ENCODE results near the gene LAG3. TPM values are rescaled to one million over a fixed set of nuclear protein-coding genes. Genes with fewer than 3 reads are reported as not detected.

Gene LAG3
- total RNA-seq, 4 donors from 2014 or later, result 0.68 to 1.4 TPM; not detected in 2

DNA sequence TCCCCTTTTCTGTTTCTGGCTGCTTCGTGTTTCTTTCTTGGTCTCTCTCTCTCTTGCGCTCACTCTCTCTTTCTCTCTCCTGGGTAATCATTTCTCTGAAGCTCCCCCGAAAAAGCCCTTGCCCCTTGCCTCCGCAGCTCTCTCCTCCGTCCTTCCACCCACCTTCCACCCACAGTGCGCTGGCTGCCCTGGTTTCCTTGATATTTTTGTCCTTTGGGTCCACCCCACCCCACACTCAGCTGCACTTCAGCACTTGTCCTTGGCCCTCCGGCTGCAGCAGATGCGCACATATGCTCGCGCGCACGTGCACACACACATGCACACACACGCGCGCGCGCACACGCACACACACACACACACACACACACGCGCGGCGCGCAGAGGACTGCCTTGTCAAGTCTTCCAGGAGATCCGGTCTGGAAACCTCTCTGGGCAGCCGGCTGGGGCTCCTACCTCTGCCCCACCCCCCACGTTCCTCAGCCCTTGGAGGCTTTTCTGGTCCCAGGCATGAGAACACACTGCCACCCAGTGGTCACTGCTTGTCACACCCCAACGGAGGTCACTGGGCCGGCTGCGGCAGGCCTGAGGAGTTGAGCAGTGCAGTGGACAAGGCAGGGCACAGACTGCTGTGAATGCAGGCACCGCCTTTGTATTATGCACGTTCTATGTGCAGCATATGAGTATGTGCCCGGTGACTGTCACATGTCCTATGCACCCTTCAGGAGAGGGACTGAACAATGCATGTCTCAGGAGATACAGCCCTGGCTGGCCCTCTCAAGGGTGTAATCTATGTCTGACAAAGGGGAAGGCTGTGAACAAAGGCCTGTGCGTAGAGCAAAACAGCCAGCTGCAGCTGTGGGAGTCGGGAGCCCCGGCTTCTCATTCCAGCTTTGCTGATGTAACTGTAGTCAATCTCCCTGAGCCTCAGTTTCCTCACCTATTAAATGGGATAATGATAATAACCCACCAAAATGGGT lies 6.5 kb downstream of the LAG3 start:
- Histone ChIP-seq H3K9me3 (no peaks in the 10 kb centered on the region), H3K4me1 (peaks cover 4 to 41% (median 15%) of the 10 kb centered on the region in 4 donors), H3K27me3 (no peaks in the 10 kb centered on the region), H3K36me3 (no peaks in the 10 kb centered on the region), H3K27ac (peak overlapping the region; percentile 73 to 87 (median 82)), H3K4me3 (peak overlapping the region in 3 of 4 donors; percentile 12 to 47 (median 29))
- WGBS, 2 donors (ENCODE audit: low coverage in 1 of 2), result 5 to 7% methylated on average over 7 to 31 of the region's 35 CpGs
- intact Hi-C loops (cut with DNase I; ENCODE audit: low total_unique reads), result loop anchor here (10.0 kb wide), 1 partner anchor 164 kb away; no protein-coding TSS in a partner anchor
- TF ChIP-seq EP300 (IDR thresholded peaks at IDR 0.05; ENCODE audit: low read depth) (no peak), POLR2AphosphoS5 (IDR thresholded peaks at IDR 0.05) (peak in 2 of 3 donors; percentile 33 to 43), POLR2A (IDR thresholded peaks at IDR 0.05) (no peak)
- TF ChIP-seq, protein P1, sequence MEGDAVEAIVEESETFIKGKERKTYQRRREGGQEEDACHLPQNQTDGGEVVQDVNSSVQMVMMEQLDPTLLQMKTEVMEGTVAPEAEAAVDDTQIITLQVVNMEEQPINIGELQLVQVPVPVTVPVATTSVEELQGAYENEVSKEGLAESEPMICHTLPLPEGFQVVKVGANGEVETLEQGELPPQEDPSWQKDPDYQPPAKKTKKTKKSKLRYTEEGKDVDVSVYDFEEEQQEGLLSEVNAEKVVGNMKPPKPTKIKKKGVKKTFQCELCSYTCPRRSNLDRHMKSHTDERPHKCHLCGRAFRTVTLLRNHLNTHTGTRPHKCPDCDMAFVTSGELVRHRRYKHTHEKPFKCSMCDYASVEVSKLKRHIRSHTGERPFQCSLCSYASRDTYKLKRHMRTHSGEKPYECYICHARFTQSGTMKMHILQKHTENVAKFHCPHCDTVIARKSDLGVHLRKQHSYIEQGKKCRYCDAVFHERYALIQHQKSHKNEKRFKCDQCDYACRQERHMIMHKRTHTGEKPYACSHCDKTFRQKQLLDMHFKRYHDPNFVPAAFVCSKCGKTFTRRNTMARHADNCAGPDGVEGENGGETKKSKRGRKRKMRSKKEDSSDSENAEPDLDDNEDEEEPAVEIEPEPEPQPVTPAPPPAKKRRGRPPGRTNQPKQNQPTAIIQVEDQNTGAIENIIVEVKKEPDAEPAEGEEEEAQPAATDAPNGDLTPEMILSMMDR (IDR thresholded peaks at IDR 0.05), result peak; percentile 91 to 98 (median 95)
- in situ Hi-C loops (cut with MboI; ENCODE audit: low pct_ligation_motif_present in 1 of 4, low pct_unique_long_range_greater_than_20kb in 1 of 4, low sequenced_read_pairs in 3 of 4), result no loop called here
- DNase-seq, result peak; percentile 96

GRCh38 chr12:6779708-6780432 lies 7.5 kb downstream of the LAG3 start:
- H3K9me3 ChIP-seq, result no peaks in the 10 kb centered on the region
- in situ Hi-C loops (cut with MboI; ENCODE audit: low pct_ligation_motif_present in 1 of 4, low pct_unique_long_range_greater_than_20kb in 1 of 4, low sequenced_read_pairs in 3 of 4), result no loop called here
- DNase-seq, result no peak

GRCh38 chr12:6780573-6780972 lies 8.3 kb downstream of the LAG3 start:
- no peak for DNase-seq
- in situ Hi-C loops (cut with MboI; ENCODE audit: low pct_ligation_motif_present in 1 of 4, low pct_unique_long_range_greater_than_20kb in 1 of 4, low sequenced_read_pairs in 3 of 4), result no loop called here
- H3K4me1 ChIP-seq, result peaks cover 4 to 32% (median 9%) of the 10 kb centered on the region in 4 donors
- TF ChIP-seq EP300 (IDR thresholded peaks at IDR 0.05; ENCODE audit: low read depth) (no peak), POLR2AphosphoS5 (IDR thresholded peaks at IDR 0.05) (no peak), POLR2A (IDR thresholded peaks at IDR 0.05) (no peak)
- TF ChIP-seq, protein P1 (IDR thresholded peaks at IDR 0.05), result no peak
- no peak overlapping the region for H3K27ac ChIP-seq
- no peak overlapping the region for H3K4me3 ChIP-seq
- H3K9me3 ChIP-seq, result no peaks in the 10 kb centered on the region
- H3K27me3 ChIP-seq, result no peaks in the 10 kb centered on the region
- intact Hi-C loops (cut with DNase I; ENCODE audit: low total_unique reads), result loop anchor here (5.0 kb wide), 1 partner anchor 33 kb away; no protein-coding TSS in a partner anchor
- WGBS, 2 donors (ENCODE audit: low coverage in 1 of 2), result 79% methylated on average over 6 of the region's 6 CpGs; no CpG with 5 or more reads in 1 of the 2 donors
- H3K36me3 ChIP-seq, result no peaks in the 10 kb centered on the region

More at GRCh38 chr12:6779708-6780432, 7.5 kb downstream of the LAG3 start:
- no peaks in the 10 kb centered on the region for H3K36me3 ChIP-seq
- intact Hi-C loops (cut with DNase I; ENCODE audit: low total_unique reads), result loop anchor here (5.0 to 10.0 kb wide), 2 partner anchors 33 to 165 kb away; no protein-coding TSS in a partner anchor
- peaks cover 4 to 37% (median 11%) of the 10 kb centered on the region in 4 donors for H3K4me1 ChIP-seq
- 75% methylated on average over 1 to 6 of the region's 6 CpGs for WGBS, 2 donors (ENCODE audit: low coverage in 1 of 2)
- no peak for TF ChIP-seq POLR2A (IDR thresholded peaks at IDR 0.05)
- TF ChIP-seq POLR2AphosphoS5 (IDR thresholded peaks at IDR 0.05), result no peak
- TF ChIP-seq, protein P1 (IDR thresholded peaks at IDR 0.05), result no peak
- no peak for TF ChIP-seq EP300 (IDR thresholded peaks at IDR 0.05; ENCODE audit: low read depth)
- H3K27me3 ChIP-seq, result no peaks in the 10 kb centered on the region
- peak overlapping the region in 2 of 4 donors; percentile 83 to 87 for H3K27ac ChIP-seq
- H3K4me3 ChIP-seq, result no peak overlapping the region
